Mucosa of gallbladder (tissue), 1 donor: ENCODE data around the gene RUFY1. TPM values are rescaled to one million over a fixed set of nuclear protein-coding genes. Genes with fewer than 3 reads are reported as not detected.
"Not testable (repeated sequence)": the region's sequence is repeated elsewhere in the genome, so short reads cannot be mapped to it uniquely, and the experiment has no call there.

Source experiments
- DNase-seq: peaks from one replicate; pipeline ENCODE4 v3.0.0-alpha.2; 2020; ENCODE audit warnings: low spot score
- total RNA-seq: library from RNA; stranded (reverse); gene quantifications from one replicate; pipeline ENCODE4 v1.2.1, GENCODE V29; 2021
- donor health status: DM: no; HTN: no; CAD: no.

Gene RUFY1
- total RNA-seq, 1 donor from 2014 or later: 54.7 TPM

DNA sequence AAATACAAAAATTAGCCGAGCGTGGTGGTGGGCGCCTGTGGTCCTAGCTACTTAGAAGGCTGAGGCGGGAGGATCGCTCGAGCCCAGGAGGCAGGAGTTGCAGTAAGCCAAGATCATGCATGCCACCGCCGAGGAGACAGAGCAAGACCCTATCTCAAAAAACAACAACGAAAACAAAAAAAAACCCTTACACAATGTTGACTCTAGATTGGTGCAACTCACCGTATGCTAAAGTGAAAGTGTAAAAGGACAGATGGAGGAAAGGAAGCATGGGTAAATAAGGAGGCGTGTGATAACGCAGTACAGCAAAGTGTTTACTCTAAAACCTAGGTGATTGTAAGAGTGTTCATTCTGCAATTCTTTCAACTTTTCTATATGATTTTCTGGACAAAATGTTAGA lies 15.9 kb upstream of the RUFY1 start:
- no peak for DNase-seq

DNA sequence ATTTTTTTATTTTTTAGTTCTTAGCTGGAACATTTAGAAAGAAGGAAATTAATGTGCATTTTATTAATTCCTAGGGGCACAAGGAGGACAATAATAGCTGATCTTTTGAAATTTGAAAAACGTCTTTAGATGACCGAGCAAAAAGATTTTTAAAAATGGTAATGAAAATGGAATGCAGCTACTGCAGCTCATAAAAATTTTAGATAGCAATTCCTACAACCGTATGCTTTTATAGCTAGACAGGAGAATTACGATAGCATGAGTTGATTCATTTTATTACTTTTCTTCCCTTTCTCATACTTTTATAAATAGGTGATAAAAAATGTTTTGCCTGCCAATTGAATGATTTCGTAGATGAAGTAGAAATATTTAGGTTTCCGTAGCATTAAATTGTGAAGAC lies 13.7 kb upstream of the RUFY1 start:
- DNase-seq: no peak

GRCh38 chr5:179542170-179542569 lies 8.2 kb upstream of the RUFY1 start:
- no peak for DNase-seq

DNA sequence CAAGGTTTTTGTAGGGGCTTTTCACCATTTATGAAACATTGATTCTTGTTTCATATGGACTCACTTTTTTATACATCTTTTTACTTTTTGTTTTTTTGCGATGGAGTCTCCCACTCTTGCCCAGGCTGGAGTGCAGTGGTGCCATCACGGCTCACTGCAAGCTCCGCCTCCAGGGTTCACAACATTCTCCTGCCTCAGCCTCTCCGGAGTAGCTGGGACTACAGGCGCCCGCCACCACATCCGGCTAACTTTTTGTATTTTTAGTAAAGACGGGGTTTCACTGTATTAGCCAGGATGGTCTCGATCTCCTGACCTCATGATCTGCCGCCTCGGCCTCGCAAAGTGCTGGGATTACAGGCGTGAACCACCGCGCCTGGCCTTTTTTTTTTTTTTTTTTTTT lies 7.1 kb upstream of the RUFY1 start:
- DNase-seq: not testable (repeated sequence)

- DNase-seq: no peak
Observed at GRCh38 chr5:179553006-179553405, 2.7 kb downstream of the RUFY1 start.

- no peak for DNase-seq
Observed at GRCh38 chr5:179553875-179554274, 3.5 kb downstream of the RUFY1 start.

GRCh38 chr5:179554981-179555380 lies 4.6 kb downstream of the RUFY1 start:
- no peak for DNase-seq

- not testable (repeated sequence) for DNase-seq
Observed at GRCh38 chr5:179558261-179558799, 8.0 kb downstream of the RUFY1 start.

DNA sequence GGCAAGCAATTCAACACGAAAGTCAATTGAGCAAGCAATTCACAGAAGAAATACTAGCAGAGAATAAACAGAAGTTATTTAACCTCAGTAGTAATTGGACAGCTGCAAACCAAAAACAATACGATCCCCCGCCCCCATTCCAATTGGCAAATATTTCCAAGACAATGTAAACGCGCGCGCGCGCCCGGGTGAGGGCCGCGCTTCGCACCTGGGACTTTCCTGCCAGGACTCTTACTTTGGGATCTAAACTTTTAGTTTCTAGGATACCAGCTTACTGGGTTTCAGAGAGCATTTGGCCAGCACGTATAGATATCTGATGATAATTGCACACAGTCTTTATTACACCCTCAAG lies 8.6 kb downstream of the RUFY1 start:
- peak; percentile 31 for DNase-seq

- peak; percentile 98 for DNase-seq
Observed at GRCh38 chr5:179559284-179560252, 9.2 kb downstream of the RUFY1 start.

GRCh38 chr5:179564526-179564925 lies 14.2 kb downstream of the RUFY1 start:
- DNase-seq: no peak

DNA sequence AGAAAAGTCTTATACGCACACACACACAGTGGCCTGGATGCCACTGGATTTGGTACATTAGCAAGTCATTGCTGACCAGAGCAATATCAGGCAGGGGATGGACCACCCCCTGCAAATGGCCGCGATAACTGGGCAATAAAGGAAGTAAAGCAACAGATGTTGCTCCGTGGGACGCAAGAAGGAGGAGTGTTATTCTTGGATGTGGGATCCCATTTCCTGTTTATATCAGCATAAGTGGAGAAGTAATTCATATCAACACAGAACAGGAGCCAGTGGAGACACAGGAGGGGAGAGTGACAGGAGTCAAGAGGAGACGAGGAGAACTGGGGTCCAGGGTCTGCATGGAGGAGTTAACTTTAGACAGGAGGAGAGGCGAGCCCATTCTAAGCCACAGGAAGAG lies 18.4 kb downstream of the RUFY1 start:
- DNase-seq: no peak

DNA sequence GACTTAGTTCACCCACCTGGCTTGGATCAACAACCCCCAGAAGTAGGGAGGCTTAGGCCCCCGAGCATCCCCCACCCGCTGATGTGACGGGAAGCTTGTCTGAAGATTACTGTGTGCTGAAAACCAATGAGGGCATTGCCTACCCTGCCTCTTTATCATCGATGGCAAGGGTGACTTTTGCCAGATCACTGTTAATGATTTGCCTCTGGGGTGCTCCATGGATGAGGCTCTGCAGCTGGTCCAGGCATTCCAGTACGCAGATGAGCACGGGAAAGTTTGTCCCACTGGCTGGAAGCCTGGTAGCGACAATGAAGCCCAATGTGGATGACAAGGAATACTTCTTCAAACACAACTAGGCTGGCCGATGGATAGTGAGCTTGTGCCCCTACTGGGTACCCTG lies 22.0 kb downstream of the RUFY1 start:
- no peak for DNase-seq

DNA sequence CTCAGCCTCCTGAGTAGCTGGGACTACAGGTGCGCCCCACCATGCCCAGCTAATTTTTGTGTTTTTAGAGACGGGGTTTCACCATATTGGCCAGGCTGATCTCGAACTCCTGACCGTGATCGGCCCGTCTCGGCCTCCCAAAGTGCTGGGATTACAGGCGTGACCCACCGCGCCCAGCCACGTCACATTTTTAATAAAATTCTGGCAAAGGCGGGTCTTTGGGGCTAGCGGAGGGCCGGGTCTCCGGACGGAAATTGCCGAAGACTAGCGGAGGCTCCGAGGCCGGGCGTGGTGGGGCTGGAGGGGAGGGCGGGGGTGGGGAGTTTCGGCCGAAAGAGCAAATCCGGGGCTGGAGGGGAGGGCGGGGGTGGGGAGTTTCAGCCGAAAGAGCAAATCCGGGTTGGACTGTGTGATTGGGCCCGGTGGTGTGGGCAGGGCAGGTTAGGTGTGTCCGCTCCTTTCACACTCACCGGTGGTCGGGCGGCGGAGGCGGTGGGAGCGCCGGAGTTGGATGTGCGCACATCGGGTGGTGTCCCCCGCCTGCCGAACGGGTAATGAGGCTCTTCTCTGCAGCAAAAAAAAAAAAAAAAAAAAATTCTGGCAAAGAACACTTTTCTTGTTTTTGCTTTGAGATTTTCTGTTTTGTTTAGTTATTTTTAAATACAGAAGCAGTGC lies 27.1 kb downstream of the RUFY1 start:
- no peak for DNase-seq

- no peak for DNase-seq
Observed at GRCh38 chr5:179585941-179586401, 35.6 kb downstream of the RUFY1 start.

DNA sequence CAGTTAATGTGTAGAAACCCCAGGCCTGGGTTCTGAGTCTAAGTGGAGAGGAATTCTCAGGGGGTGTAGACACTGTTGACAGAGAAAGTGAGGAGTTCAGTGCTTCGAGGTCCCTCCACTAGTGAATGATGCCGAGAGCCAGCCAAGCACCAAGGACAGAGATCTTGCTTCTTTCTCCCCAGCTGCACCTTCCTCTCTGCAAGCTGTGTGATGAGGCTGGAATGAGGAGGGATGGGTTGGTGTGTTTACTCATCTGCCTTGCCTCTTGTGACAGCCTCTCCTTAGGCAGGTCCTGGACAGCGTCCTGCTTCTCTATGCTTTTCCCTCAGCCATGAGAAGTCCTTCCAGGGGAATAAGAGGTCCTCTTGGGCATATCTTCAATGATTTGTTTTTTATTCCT lies 37.8 kb downstream of the RUFY1 start:
- DNase-seq: no peak

- no peak for DNase-seq
Observed at GRCh38 chr5:179595916-179596315, 45.6 kb downstream of the RUFY1 start.

- DNase-seq: no peak
Observed at GRCh38 chr5:179596421-179596820, 46.1 kb downstream of the RUFY1 start.

DNA sequence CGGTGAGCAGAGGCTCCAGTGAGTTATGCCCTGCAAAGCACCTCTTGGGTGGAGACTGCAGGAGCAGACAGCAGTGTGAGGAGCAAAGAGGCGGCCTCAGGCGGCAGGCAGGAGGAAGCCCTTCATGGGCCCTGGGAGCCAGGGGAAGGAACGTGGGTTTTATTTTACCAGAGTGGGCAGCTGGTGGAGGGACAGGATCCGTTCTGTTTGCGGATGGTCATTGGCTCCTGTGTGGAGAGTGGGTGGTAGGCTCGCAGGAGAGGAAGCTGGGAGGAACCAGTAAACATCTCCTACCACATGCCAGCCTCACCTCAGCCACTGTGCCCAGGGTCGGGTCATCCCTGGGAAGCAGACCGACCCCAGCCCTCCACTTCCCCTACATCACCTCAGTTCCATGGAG lies 48.7 kb downstream of the RUFY1 start:
- DNase-seq: no peak

DNA sequence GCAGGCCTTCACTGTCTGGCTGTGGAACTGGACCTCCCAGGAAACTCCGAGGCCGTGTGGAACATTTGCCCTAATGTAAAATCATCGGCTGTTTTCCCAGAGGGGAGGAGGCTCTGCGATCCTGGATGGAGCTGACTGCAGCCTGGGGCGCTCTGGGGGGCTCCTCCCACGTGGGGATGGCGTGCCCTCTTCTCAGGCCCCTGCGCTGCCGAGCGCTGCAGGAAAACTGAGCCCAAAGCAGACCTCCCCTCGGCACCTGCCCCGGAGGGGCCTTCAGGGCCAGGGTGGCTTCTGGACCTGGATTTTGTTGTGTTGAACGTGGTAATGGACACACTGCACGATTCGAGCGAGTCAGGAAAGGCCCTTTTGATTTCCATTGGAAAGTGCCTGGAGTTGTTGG lies 49.2 kb downstream of the RUFY1 start:
- no peak for DNase-seq

DNA sequence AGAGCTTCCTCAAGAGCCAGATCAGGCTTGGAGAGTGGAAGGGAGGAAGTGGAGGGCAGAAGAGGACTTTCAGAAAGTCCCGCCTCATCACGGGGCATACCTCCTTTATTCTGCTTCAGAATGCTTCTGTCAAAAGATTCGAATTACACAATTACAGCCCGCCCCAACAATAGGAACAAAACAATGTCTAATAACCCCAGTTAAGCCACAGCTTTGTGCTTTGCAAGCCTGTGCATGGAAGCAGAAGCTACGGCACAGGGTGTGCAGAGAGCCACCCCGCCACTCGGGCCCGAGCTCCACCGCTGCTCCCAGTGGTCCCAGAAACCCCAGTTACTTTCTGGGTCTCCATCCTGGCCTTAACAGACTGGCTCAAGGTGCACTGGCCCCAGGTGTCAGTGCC lies 49.6 kb downstream of the RUFY1 start:
- DNase-seq: no peak

DNA sequence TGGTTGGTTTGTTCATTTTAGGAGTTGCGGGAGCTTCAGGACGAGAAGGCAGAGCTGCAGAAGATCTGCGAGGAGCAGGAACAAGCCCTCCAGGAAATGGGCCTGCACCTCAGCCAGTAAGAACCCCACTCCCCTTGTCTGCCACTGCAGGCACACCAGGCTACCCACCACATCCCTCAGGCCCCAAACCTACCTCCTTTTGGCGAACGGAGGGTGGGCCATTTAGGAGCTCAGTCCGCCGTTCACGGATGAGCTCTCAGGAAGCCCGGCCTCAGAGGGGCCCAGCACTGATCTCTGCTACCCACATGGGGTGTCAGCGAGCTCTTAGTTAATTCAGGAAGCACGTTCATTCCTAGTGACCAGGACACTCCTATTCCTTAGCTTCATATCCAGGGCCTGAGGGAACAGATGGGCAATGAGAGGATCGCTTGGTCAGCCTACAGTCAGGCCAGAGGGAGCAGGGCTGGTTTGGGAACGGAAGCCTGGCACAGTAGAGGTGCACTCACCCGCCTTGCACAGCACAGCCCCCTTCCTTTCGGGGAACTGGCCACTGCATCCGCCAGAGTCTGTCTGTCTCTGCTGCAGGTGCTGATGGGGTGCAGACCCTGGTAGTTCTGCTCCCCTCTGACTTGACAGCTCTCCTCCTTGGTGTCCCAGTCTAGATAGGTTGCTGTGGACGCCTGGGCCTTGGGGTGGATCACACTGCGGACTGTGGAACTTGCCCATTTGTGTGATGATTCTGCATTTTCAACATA lies 51.7 kb downstream of the RUFY1 start:
- DNase-seq: no peak
